Heart left ventricle (tissue), 16 donors: ENCODE data around the gene CASZ1. TPM values are rescaled to one million over a fixed set of nuclear protein-coding genes. Genes with fewer than 3 reads are reported as not detected.

Experiments
- ATAC-seq, 4 donors: fragments of 200-7000 bp; cut with Tn5 transposase; one replicate each; pipeline ENCODE4 v1.9.1; 2020 to 2022; ENCODE audit warnings: moderate library complexity in 4 of 4, mild to moderate bottlenecking in 3 of 4, moderate number of reproducible peaks in 1 of 4
- DNase-seq, 5 donors: peaks; one replicate each; pipeline ENCODE4 v3.0.0-alpha.2; 2020
- H3K27ac ChIP-seq, 12 donors: fragments of 200-600 bp; sonication (generic) in 4 of 12; one replicate each; pipeline versions ENCODE4 v1.5.0 to v1.8.0; 2016 to 2022; ENCODE audit warnings: mild to moderate bottlenecking in 2 of 12
- H3K27me3 ChIP-seq, 9 donors: fragments of 200-600 bp; sonication (generic) in 2 of 9; one replicate each; pipeline versions ENCODE4 v1.5.1 to v1.8.0; 2016 to 2022; ENCODE audit warnings: mild to moderate bottlenecking in 3 of 9
- H3K36me3 ChIP-seq, 9 donors: fragments of 200-600 bp; sonication (generic) in 2 of 9; one replicate each; pipeline versions ENCODE4 v1.5.0 to v1.8.0; 2018 to 2022; ENCODE audit warnings: mild to moderate bottlenecking in 2 of 9
- H3K4me1 ChIP-seq, 12 donors: fragments of 200-600 bp; sonication (generic) in 4 of 12; one replicate each; pipeline versions ENCODE4 v1.5.0 to v1.8.0; 2016 to 2022; ENCODE audit warnings: mild to moderate bottlenecking in 3 of 12
- H3K4me3 ChIP-seq, 12 donors: fragments of 200-600 bp; sonication (generic) in 4 of 12; one replicate each; pipeline versions ENCODE4 v1.5.0 to v1.8.0; 2017 to 2022; ENCODE audit warnings: mild to moderate bottlenecking in 9 of 12, moderate library complexity in 4 of 12
- H3K9me3 ChIP-seq, 12 donors: fragments of 200-600 bp; sonication (generic) in 4 of 12; one replicate each; pipeline versions ENCODE4 v1.5.0 to v1.8.0; 2016 to 2022; ENCODE audit warnings: mild to moderate bottlenecking in 1 of 12
- POLR2A ChIP-seq, 2 donors: fragments of 450-650 bp; IDR thresholded peaks; one replicate each; pipeline ENCODE4 v1.6.1; 2017; ENCODE audit warnings: antibody characterized with exemption in 2 of 2, mild to moderate bottlenecking in 2 of 2, moderate library complexity in 2 of 2
- WGBS, 4 donors: extraction: QIAGEN DNeasy Blood & Tissue Kit in 2 of 4; methylation state at CpG; one replicate each; pipeline versions ENCODE4 v1.1.5 to v1.1.7; 2013 to 2018; 5-methylcytosine and 5-hydroxymethylcytosine counted together
- intact Hi-C, 10 donors: fragments of 100-400 bp; cut with DNase I; formaldehyde crosslinking; loops; one replicate each; pipeline versions ENCODE4 v1.11.1 to v1.14.2; 2022
- polyA plus RNA-seq, 2 donors: library from polyadenylated mRNA; stranded (reverse); fragments of 200-250 nt; gene quantifications; one replicate each; pipeline ENCODE4 v1.2.3, GENCODE V29; 2013
- total RNA-seq, 9 donors: library from RNA; depleted of rRNA in 2 of 9; stranded (reverse); fragments of >200 nt in 2 of 9; fragmentation: NEBNext Ultra II Directional in 3 of 9; extraction: Animal tissue kit (Norgen Biotek cat#: 25700) in 3 of 9; gene quantifications; one replicate each; pipeline versions ENCODE4 v1.1.0 to v1.2.4, GENCODE V29; 2016 to 2023
- TF ChIP-seq, protein P1 (sequence below), 12 donors: fragments of 200-600 bp; sonication (generic) in 4 of 12; IDR thresholded peaks; one replicate each; pipeline versions ENCODE4 v1.5.0 to v1.8.0; 2018 to 2022; ENCODE audit warnings: antibody characterized with exemption in 12 of 12, mild to moderate bottlenecking in 5 of 12
- donor health status: ischemic (EF 13 %, LVEDD 7.1; RV severe dilation, severe dysfunction).
- donor health status: healthy with polysubstance abuse.
- donor health status: DM: no; HTN: yes; CAD: no.
- donor health status: DM: no; HTN: no; CAD: no.
- donor health status: ischemic (EF 25% LVEDD 6.9; RV normal size, moderate dysfunction).
- donor health status: ischemic (EF 25% LVEDD 5.7; RV mildly dilated, moderate dysfunction).
- donor health status: healthy.
- donor health status: DM: yes; HTN: yes; CAD: no.
- donor health status: ischemic (EF 35%, LVEDD 5.7; RV mildly dilated, moderate dysfunction).
- donor health status: nonischemic (EF 11% LVEDD 7.7; RV severe dilation, severe dysfunction).
- donor health status: DM: yes; HTN: yes; CAD: no.
- donor health status: PGD.
- donor health status: ischemic (EF 29% LVEDD 5.4; RV normal size, mild dysfunction).
- donor health status: nonischemic (EF 23%, LVEDD 6.1; RV moderate dilation, normal function).

Gene CASZ1
- total and polyA plus RNA-seq, 11 donors: 28.8 to 84.9 (median 55.0) TPM

DNA sequence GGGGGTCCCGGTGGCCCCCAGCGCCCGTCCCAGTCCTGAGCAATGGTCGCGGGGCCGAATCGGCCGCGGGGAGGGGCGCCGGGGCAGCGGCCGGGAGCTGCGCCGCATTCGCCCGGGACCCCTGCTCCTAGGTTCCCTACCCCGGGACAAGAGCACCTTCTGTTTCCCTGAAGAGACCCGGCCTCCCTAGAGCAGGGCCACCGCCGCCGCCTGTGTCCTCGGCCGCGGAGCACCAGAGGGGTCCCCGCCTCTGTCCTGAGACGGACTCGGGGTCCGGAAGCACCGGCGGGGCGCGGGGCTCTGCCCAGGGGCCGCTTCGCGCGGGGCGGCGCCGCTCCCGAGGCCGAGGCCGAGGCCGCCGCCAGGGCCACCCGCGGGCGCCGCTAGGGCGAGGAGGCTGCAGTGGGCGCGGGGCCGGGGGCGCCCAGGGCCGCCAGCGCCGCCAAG, 157.9 kb downstream of the CASZ1 start:
- Histone ChIP-seq H3K9me3 (no peaks in the 10 kb centered on the region), H3K4me1 (peaks cover 0 to 43% (median 24%) of the 10 kb centered on the region in 12 donors), H3K4me3 (peak overlapping the region in 10 of 12 donors; percentile 15 to 54 (median 39)), H3K36me3 (peaks cover 0 to 38% (median 10%) of the 10 kb centered on the region in 9 donors), H3K27me3 (peaks cover 0 to 7% (median 0%) of the 10 kb centered on the region in 9 donors), H3K27ac (peak overlapping the region in 4 of 12 donors; percentile 33 to 80 (median 36))
- DNase-seq (no peak), ATAC-seq (no peak)
- 59 to 72% (median 61%) methylated on average over 23 to 57 of the region's 57 CpGs; no CpG with 5 or more reads in 1 of the 4 donors for WGBS, 4 donors
- TF ChIP-seq, protein P1, sequence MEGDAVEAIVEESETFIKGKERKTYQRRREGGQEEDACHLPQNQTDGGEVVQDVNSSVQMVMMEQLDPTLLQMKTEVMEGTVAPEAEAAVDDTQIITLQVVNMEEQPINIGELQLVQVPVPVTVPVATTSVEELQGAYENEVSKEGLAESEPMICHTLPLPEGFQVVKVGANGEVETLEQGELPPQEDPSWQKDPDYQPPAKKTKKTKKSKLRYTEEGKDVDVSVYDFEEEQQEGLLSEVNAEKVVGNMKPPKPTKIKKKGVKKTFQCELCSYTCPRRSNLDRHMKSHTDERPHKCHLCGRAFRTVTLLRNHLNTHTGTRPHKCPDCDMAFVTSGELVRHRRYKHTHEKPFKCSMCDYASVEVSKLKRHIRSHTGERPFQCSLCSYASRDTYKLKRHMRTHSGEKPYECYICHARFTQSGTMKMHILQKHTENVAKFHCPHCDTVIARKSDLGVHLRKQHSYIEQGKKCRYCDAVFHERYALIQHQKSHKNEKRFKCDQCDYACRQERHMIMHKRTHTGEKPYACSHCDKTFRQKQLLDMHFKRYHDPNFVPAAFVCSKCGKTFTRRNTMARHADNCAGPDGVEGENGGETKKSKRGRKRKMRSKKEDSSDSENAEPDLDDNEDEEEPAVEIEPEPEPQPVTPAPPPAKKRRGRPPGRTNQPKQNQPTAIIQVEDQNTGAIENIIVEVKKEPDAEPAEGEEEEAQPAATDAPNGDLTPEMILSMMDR (IDR thresholded peaks at IDR 0.05): no peak
- no peak for TF ChIP-seq POLR2A (IDR thresholded peaks at IDR 0.05)
- intact Hi-C loops: loop anchor here in 2 of 10 donors (10.0 kb wide), 2 partner anchors 104 to 124 kb away; no protein-coding TSS in a partner anchor

- no peak for TF ChIP-seq POLR2A (IDR thresholded peaks at IDR 0.05)
- H3K4me3 ChIP-seq: peak overlapping the region in 10 of 12 donors; percentile 15 to 54 (median 39)
- peaks cover 0 to 7% (median 0%) of the 10 kb centered on the region in 9 donors for H3K27me3 ChIP-seq
- H3K9me3 ChIP-seq: no peaks in the 10 kb centered on the region
- intact Hi-C loops: loop anchor here in 2 of 10 donors (10.0 kb wide), 2 partner anchors 103 to 123 kb away; no protein-coding TSS in a partner anchor
- H3K36me3 ChIP-seq: peaks cover 0 to 33% (median 5%) of the 10 kb centered on the region in 9 donors
- H3K27ac ChIP-seq: peak overlapping the region in 4 of 12 donors; percentile 33 to 80 (median 36)
- DNase-seq: no peak
- no peak for ATAC-seq
- peaks cover 0 to 43% (median 24%) of the 10 kb centered on the region in 12 donors for H3K4me1 ChIP-seq
- 59 to 65% (median 61%) methylated on average over 23 to 29 of the region's 29 CpGs for WGBS, 4 donors
Measured at GRCh38 chr1:10637834-10638558, 158.4 kb downstream of the CASZ1 start.

DNA sequence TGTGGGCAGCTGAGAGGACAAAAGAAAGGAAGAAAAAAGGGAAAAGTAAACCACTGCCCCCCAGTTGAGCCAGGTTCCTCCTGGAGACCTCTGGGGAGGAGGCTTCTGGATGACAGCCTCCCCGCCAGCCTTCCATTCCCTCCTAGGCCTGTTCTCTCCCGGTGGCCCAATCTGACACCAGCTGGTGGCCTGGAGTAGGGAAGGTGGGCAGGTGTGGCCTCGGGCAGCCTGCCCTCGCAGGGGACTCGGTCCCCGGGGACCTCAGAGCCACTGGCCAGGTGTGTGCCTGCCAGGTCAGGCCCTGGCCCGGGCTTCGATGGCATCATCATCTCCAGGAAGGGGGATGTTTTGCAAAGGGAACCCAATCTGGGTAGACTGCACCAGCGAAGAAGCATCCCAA, 159.0 kb downstream of the CASZ1 start:
- ATAC-seq: no peak
- peaks cover 0 to 7% (median 0%) of the 10 kb centered on the region in 9 donors for H3K27me3 ChIP-seq
- peaks cover 0 to 43% (median 24%) of the 10 kb centered on the region in 12 donors for H3K4me1 ChIP-seq
- WGBS, 4 donors: 83 to 90% (median 86%) methylated on average over 9 of the region's 9 CpGs
- intact Hi-C loops: loop anchor here in 2 of 10 donors (10.0 kb wide), 2 partner anchors 103 to 123 kb away; no protein-coding TSS in a partner anchor
- peak overlapping the region in 2 of 12 donors; percentile 24 to 80 for H3K27ac ChIP-seq
- H3K36me3 ChIP-seq: peaks cover 0 to 27% (median under 1%) of the 10 kb centered on the region in 9 donors
- H3K9me3 ChIP-seq: no peaks in the 10 kb centered on the region
- H3K4me3 ChIP-seq: no peak overlapping the region
- TF ChIP-seq POLR2A (IDR thresholded peaks at IDR 0.05): no peak
- TF ChIP-seq, protein P1 (IDR thresholded peaks at IDR 0.05): no peak
- DNase-seq: no peak

DNA sequence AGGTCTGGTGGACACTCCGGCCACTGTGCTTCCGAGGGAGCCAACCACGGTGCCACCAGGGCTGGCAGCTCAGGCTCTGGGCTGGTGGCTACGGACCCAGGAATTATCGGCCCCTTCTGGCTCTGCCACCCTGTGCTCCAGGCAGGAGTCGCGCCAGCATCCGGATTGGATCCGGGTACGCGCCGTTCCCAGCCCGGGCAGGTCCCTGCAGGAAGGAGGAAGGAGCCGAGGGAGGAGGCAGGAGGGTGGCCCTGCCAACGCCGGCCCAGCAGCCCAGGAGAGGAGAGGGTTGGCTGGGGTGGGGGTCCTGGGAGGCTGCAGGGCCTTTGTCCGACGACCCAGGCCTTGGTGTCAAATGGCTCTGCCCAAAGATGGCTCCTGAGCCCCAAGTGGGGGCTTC, 160.5 kb downstream of the CASZ1 start:
- peaks cover 0 to 42% (median 24%) of the 10 kb centered on the region in 12 donors for H3K4me1 ChIP-seq
- ATAC-seq: peak in 2 of 4 donors; percentile 5 to 14
- peaks cover 0 to 7% (median 0%) of the 10 kb centered on the region in 9 donors for H3K27me3 ChIP-seq
- intact Hi-C loops: loop anchor here in 2 of 10 donors (10.0 kb wide), 2 partner anchors 101 to 121 kb away; no protein-coding TSS in a partner anchor
- peak in 1 of 5 donors; percentile 39 for DNase-seq
- TF ChIP-seq, protein P1 (IDR thresholded peaks at IDR 0.05): no peak
- TF ChIP-seq POLR2A (IDR thresholded peaks at IDR 0.05): no peak
- H3K27ac ChIP-seq: peak overlapping the region; percentile 15 to 77 (median 54)
- 66 to 85% (median 76%) methylated on average over 17 to 18 of the region's 18 CpGs for WGBS, 4 donors
- peaks cover 0 to 15% (median 0%) of the 10 kb centered on the region in 9 donors for H3K36me3 ChIP-seq
- H3K4me3 ChIP-seq: no peak overlapping the region
- H3K9me3 ChIP-seq: no peaks in the 10 kb centered on the region
